Activated T-helper 9 cell treated with anti-CD3 and anti-CD28 coated beads, Interleukin-2, amount 50 U/mL, for 16 hours (primary cell): ENCODE results near the gene CFAP20DC.
"Not testable (repeated sequence)": the region's sequence is repeated elsewhere in the genome, so short reads cannot be mapped to it uniquely, and the experiment has no call there.

Source experiments
- DNase-seq: peaks from one replicate; pipeline ENCODE4 v3.0.0-alpha.2; 2020; ENCODE audit warnings: low read depth

Gene CFAP20DC

DNA sequence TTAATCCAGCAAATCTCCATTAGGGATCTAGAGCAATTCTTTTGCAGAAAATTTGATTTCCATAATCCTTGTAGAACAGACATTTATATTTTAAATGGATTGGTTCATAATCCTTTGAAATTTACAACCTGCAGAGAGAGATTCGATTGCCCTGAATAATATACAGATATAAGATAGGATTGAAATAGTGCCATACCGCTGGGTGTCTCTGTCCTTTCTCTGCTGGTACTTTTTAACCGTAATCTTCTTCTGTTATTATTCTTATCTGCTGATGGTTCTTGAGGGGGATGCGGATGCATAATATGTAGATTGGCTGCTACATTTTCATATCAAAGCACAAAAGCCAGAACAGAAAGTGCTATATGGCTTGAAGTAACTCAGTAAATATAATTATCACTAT, 182.2 kb downstream of the CFAP20DC start:
- no peak for DNase-seq

DNA sequence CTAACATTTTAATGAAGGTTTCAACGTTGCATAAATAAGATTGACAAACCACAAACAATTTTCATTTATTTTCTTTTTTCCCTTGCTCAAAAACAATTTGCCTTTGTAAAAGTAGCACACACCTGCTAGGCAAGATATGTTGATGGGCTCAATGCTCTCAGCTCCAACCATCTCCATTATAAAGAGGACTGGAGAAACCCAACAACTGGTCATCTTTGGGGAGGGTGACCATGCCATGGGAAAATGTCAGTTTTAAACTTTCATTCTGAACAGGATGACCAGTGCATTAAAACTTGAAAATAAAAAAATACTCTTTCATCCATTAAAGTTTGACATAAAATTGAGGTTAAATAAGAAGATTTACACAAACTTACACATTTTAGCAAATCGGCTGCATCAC, 183.7 kb downstream of the CFAP20DC start:
- DNase-seq, result no peak

DNA sequence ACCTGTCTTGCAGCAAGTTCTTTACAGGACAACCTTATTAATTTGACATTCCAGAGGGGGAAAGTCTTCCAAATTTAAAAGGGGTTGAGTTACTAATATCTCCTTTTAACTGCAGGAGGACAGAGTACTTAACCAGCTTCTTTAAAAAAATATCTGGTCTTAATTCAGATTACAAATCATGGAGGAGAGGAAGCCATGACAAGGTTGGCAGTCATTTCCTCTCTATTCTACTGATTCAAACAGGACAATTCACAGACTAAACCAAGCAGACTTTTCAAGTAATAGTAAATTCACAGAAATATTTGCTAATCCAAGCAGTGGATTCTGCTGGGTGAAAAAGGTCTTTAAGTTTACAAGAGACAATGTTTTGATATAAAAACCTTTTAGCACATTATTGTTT, 185.3 kb downstream of the CFAP20DC start:
- DNase-seq, result no peak

DNA sequence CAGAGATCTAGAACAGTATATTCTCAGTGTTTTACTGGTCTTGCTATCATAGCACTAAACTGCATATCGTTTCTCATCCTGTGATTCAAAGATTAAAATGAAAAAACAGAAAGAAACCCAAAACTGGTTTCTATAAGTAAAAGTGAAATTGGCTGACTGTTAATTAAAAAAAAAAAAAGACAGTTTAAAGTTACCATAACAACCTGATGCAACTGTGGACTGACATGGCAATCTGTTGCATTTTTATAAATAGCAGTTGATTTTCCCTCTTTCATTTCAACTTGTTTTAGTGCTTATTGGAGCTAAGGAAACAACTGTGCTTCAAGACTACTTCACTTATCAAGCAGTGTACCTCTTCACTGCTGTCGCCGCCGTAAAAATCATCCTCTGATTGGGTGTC, 186.6 kb downstream of the CFAP20DC start:
- DNase-seq, result no peak

DNA sequence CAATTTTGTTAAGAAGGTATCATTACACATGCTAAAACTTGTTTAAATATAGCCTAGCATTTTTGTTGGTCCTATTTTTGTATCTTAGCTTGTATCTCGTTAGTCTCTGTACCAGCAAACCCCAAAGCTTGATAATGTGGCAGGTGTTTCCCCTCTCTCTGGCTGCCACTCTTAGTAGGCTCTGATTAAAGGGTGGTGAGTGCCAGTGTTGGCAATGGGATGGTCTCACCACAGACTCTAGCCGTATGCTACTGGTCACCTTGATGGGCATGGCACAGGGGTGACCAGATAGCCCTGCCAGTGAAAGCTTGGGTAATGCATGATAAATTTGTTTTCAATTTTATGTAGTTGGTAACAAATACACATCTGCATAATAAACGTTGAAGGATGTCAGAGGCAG, 188.3 kb downstream of the CFAP20DC start:
- DNase-seq, result no peak

DNA sequence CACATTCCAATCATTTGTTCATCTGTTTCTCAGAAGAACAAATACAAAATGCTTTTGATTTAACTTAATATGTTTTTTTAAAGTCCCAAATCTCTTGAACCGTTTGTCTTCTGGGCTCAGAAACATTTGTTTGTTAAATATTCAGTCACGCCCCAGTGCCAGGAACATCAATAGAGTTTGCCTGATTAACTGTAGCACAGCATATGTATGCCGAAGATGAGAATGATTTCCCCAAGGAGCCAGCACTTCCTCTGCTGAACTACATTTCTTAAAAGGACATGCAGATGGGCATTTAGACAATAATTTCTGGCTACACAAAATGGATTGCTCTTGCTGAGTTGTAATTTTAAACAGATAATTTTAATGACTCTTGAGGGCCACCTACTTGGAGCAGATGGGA, 191.7 kb downstream of the CFAP20DC start:
- DNase-seq, result no peak

DNA sequence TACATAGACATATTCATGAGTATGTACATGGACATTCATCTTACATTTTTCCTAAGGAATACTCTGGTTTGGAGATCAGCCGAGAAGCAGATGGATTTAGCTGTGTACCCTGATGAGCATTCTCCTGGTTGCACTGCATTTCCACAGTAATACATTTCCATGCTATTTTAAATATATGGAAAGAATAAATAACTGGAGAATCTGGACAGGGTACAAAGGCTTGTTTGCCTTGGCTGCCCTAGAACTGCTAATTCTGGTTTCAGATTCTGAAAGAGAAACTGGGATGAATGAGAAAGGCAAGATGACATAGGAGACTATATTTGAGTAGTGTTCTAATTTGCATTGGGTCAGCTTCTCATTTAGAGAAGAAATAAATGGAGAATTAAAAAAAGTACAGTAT, 192.4 kb downstream of the CFAP20DC start:
- DNase-seq, result no peak

DNA sequence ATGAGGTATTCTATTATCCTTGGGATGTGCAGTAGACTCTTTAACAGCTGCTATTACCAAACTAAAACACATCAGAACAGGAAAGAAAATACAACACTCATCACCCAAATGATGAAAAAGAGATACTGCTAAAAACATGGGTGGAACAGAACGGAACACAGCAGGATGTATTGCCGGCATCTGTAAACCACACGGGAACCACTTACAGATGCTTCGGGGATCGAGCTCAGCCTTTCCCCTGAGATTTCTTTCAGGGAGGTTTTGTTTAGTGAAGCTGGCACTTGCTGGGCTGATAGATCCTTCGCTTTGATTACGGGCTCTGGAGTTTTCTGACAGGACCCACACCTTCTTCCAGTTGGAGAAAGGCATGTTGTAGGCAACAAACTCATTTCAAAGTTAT, 201.0 kb downstream of the CFAP20DC start:
- DNase-seq, result no peak

DNA sequence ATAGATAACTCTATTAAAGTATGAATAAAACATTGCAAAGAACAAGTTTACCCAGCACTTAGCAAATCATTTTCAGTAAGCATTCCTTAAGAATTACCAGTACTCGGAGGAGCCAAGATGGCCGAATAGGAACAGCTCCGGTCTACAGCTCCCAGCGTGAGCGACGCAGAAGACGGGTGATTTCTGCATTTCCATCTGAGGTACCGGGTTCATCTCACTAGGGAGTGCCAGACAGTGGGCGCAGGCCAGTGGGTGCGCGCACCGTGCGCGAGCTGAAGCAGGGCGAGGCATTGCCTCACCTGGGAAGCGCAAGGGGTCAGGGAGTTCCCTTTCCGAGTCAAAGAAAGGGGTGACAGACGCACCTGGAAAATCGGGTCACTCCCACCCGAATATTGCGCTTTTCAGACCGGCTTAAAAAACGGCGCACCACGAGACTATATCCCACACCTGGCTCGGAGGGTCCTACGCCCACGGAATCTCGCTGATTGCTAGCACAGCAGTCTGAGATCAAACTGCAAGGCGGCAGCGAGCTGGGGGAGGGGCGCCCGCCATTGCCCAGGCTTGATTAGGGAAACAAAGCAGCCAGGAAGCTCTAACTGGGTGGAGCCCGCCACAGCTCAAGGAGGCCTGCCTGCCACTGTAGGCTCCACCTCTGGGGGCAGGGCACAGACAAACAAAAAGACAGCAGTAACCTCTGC, 207.6 kb downstream of the CFAP20DC start:
- not testable (repeated sequence) for DNase-seq

DNA sequence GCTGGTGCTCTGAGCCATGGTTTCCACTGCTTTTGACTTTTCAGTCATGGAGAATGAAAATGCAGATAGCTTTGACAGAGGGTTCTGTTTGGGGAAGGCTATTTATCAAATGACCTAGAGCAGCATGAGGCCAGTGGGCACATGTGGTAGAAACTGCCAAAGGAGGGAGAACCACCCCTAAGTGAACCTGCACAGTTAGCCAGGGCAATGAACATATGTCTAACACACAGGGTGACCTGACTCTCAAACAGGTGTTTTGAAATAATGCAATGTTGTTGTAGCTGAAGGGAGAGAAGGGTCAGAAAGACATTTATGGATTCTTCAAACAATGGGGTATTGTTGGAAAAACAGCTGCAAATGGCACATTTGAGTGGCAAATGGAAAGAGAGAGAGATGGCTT, 208.9 kb downstream of the CFAP20DC start:
- no peak for DNase-seq

DNA sequence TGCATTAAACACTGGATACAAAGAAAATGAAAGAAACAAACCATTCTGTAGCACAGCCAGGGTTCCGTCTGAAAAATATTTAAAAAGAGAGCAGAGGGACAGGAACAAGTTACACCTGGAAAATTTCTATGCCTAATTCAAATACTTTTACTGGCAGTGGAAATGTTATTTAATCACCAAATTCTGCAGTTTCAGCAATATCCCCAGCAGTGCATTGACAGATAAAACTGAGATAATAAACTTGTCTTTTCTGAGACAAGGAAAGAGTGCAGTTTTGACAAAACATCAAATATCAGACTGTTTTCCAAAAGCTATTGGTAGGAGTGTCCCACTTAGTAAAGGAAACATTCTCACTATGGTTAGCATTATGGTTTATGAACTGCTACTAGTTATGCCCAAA, 209.9 kb downstream of the CFAP20DC start:
- DNase-seq, result no peak

DNA sequence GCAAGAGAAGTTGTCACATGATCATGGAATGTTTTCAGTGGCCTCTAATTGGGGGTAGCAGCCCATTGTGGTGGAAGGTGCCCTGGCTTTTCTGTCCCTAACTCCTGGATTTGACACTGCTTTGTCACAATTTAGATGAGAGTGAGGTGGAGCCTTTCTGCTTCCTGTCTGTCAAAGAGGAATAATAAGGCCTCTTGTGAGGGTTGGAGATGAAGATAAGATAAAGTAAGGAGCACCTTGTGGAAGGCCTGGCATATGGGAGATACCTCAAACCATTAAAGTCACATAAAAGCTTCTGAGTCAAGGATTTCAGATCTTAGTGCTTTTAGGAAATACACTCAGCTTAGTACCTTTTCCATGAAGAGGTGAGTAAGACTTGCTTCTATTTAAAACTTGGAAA, 210.6 kb downstream of the CFAP20DC start:
- DNase-seq, result no peak

DNA sequence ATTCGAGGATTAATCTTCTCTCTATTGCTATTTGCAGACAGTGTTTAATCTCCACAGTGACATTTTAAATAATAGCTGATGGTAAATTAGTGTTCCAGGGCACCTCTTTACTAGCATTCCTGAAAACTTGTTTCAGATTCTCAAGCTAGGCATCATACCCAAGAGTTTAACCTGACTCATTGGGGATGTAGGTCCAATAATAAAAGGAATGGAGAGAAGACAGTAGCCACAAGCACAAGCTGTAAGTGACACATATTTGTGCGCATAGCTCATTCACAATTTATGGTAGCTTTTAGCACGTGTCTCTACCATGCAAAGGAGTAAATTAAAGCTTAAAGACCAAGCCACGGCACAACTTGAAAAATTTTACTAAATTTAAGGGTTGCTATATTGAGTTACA, 212.0 kb downstream of the CFAP20DC start:
- no peak for DNase-seq

DNA sequence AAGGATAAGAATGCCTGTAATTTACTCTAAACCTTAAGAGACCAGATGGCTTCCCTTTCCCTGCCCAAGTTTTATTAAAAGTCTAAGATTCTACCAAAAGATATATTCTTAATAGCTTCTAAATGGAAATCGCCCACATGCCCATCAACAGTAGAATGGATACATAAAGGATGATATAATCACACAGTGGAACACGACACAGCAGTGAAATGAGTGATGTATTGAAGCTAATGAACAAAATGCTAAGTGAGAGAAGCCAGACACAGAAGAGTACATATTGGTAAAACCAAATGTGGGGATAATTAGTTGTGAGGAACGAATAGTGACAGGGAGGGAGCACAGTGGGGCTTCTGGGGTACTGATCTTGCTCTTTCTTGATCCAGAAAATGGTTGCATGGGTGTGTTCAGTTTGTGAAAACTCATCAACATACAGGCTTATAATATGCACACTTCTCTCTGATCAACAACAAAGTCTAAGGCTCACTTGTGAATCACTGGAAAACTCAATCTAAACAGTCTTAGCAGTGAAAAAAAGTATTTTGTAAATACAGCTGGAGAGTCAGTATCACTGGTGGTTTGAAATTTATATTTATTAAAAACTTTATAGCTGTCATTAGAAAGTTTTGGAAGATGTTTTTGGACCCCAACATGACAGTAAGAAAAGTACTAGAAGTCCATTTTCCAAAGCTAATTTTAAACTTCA, 212.5 kb downstream of the CFAP20DC start:
- DNase-seq, result no peak

DNA sequence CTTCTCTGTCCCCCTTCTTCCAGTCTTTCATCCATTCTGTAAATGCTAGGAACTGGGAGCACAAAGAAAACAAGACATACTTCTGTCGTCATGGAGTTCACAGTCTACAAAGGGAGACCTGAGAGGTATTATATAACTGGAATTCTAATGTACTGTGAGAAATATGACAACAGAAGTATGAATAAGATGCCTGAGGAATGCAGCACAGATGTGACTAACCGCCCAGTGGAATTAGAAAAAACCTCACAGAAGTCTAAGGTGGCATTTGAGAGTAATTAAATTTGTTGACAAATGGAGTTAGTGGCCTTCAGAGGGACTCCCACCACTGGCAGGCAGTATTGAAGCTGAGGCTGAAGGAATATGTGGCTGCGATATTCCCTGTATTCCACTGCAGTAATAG, 214.7 kb downstream of the CFAP20DC start:
- DNase-seq, result no peak

DNA sequence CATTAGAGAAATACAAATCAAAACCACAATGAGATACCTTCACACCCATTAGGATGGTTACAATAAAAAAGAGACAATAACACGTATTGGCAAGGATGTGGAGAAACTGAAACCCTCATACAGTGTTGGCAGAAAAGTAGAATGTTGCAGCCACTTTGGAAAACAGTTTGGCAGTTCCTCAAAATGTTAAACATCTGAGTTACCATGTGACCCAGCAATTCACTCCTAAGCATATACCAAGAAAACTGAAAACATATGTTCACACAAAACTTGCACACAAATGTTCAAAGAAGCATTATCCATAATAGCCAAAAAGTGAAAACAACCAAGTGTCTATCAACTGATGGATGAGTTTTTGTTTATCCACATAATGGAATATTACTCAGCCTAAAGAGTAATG, 216.3 kb downstream of the CFAP20DC start:
- DNase-seq, result no peak

DNA sequence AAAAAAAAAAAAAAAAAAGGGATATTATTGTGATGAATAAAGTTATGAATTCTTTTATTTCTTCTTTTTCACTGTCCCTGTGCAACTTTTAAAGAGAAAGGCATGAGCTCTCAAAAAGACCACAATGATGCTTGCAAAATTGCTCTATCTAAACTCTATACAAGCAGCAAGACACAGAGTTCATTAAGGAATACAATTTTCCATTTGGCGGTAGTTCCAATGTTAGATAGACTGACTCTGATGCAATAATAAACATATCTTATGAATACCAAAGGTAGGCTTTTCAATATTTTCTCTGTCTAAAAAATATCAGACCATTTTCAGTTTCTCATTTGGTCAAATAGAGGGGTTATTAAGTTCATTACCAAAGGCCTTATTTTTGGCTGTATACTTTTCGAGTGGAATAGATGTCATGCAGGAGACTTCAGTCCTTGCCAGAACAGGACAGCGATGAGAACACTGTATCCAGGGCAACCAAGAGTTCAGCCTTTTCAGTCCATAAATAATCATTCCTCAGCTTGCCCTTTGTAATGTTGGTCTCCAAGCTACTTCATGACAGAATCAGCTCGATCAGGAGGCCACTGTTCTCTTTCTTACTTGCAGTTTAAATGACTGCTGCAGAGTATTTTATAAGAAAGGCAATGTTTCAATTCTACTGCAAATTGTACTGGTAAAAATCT, 220.4 kb downstream of the CFAP20DC start:
- DNase-seq, result no peak

DNA sequence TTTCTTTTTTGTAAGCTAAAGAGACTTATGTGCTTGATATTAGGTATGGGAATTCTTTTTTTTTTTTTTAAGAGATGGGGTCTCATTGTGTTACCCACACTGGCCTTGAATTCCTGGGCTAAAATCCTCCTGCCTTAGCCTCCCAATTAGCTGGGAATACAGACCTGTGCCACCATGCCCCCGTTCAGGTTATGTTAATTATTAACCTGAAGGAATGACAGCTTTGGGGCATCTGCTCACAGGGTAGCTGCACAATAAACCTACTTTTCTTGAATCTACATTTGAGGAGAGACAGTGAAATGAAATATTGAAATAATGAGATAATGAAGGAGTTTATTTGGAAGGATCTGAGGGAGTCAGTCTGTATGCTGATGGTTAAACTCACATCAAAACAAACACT, 225.0 kb downstream of the CFAP20DC start:
- no peak for DNase-seq

DNA sequence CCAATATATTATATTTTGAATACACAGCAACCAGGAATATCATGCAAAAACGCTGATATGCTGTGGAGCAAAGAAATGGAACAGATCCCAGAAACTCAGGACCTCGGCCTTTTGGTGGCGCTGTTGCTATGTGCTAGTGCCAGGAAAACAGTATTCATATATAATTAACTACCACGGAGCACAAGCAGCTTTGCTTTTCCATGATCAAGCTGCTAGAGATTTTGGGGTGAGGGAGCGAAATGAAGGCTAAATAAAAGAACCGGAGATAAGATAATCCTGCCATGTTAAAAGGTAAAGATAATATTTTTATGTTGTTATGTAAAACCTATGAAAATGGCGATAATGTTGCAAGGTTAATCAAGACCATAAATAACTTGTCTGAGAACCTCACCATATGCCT, 225.5 kb downstream of the CFAP20DC start:
- no peak for DNase-seq

DNA sequence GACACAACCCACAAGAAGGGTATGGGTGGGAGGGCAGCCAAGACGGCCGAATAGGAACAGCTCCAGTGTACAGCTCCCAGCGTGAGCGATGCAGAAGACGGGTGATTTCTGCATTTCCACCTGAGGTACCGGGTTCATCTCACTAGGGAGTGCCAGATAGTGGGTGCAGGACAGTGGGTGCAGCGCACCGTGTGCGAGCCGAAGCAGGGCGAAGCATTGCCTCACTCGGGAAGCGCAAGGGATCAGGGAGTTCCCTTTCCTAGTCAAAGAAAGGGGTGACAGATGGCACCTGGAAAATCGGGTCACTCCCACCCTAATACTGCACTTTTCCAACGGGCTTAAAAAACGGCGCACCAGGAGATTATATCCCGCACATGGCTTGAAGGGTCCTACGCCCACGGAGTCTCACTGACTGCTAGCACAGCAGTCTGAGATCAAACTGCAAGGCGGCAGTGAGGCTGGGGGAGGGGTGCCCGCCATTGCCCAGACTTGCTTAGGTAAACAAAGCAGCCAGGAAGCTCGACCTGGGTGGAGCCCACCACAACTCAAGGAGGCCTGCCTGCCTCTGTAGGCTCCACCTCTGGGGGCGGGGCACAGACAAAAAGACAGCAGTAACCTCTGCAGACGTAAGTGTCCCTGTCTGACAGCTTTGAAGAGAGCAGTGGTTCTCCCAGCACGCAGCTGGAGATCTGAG, 243.1 kb downstream of the CFAP20DC start:
- DNase-seq, result not testable (repeated sequence)

DNA sequence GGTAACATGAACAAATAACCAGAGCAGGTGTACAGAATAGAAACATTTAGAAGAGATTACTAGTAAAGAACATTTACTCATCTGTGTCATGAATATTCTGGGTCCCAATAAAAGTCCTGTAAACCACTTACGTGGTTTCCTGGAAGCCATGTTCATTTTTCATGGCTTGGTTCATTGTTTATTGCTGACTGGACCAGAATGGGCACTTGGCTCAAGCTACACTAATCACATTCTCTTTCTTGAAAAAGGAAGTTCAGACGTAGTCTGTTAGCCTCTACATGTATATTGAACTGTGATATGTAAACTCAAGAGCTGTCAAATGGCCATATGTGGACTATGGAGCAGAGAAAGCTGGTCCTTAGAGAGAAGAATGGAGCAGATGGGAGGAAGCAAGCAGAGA, 244.9 kb downstream of the CFAP20DC start:
- DNase-seq, result no peak

DNA sequence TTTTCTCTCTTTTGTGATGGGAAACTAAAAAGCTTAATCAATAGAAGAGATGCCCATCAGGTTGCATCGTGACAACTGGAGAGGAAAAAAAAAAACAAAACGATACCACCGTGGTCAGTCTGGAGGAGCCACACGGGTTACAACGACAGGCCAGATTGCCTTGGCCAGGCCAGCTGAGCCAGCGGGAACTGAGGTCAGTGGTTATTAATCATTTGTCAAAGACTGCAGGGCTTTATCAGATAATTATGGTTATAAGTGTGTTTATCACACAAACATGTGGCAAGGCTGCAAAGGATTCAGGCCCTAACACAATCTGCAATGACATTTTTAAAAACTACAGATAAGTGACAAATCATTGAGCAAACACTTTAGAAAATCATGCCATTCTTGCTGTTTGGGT, 248.3 kb downstream of the CFAP20DC start:
- DNase-seq, result no peak

DNA sequence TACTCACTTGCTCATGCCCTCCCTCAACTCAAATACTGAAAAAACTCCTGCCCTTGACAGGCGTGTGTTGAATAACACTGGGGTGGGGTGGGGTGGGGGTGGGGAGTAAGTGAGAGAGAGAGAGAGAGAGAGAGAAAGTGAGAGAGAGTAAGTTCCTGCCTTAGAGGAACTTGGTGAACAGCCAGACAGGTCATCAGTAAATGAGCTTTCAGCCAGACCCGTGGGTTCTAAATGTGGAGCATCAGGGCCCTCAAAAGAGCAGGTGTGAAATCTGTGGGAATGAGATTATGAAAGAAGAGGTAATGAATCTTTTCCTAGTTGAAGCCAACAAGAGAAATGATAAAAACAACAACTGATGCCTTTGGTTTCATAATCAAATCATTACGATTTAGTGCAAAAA, 248.9 kb downstream of the CFAP20DC start:
- no peak for DNase-seq
